H1 (cell line): Measurements from ENCODE around the gene ENOX2. TPM values are rescaled to one million over a fixed set of nuclear protein-coding genes. Genes with fewer than 3 reads are reported as not detected.
"Not testable (repeated sequence)": the region's sequence is repeated elsewhere in the genome, so short reads cannot be mapped to it uniquely, and the experiment has no call there.

ENCODE experiments used
- CTCF ChIA-PET: fragments of 300-600 bp; sonication (Branson Sonifier 250); formaldehyde crosslinking; loops from one replicate; lab custom pipeline; 2021; ENCODE audit not compliant: partially characterized antibody; lab: Charles Lee
- POLR2A ChIA-PET: fragments of 300-600 bp; sonication (Branson Sonifier 250); formaldehyde crosslinking; loops from one replicate; lab custom pipeline; 2021; ENCODE audit warnings: inconsistent platforms; ENCODE audit not compliant: partially characterized antibody; lab: Charles Lee
- DNase-seq, 2 experiments: peaks; one replicate each; pipeline versions ENCODE4 v3.0.0 to v3.0.0-alpha.2; 2010 to 2022; ENCODE audit warnings: low spot score in 2 of 2, low read depth in 1 of 2, mixed read lengths in 1 of 2
- FAIRE-seq: peaks from 2 replicates; lab custom pipeline; 2011; peaks lifted over from hg19 to GRCh38; lab: Jason Lieb, UNC
- H2AFZ ChIP-seq: 2 replicates; pipeline ENCODE4 v1.8.1; 2012; ENCODE audit warnings: low read length, inconsistent platforms
- H2AK5ac ChIP-seq: 2 replicates; pipeline ENCODE4 v1.6.1; 2013; ENCODE audit warnings: low read depth, low read length
- H2BK120ac ChIP-seq: replicated peaks from 2 replicates; pipeline ENCODE3; 2013; ENCODE audit warnings: low read depth, low read length, inconsistent platforms
- H2BK12ac ChIP-seq: 2 replicates; pipeline ENCODE4 v1.6.1; 2013; ENCODE audit warnings: low read depth, low read length
- H2BK15ac ChIP-seq: 2 replicates; pipeline ENCODE4 v1.6.1; 2013; ENCODE audit warnings: low read length
- H2BK20ac ChIP-seq: 2 replicates; pipeline ENCODE4 v1.6.1; 2013; ENCODE audit warnings: low read length
- H2BK5ac ChIP-seq: 2 replicates; pipeline ENCODE4 v1.6.1; 2013; ENCODE audit warnings: low read depth, low read length
- H3K14ac ChIP-seq: 2 replicates; pipeline ENCODE4 v1.6.1; 2013; ENCODE audit warnings: inconsistent platforms; ENCODE audit not compliant: insufficient read length
- H3K18ac ChIP-seq: 2 replicates; pipeline ENCODE4 v1.6.1; 2013; ENCODE audit warnings: low read length; ENCODE audit errors: extremely low read depth
- H3K23ac ChIP-seq: 2 replicates; pipeline ENCODE4 v1.6.1; 2013; ENCODE audit warnings: inconsistent platforms; ENCODE audit not compliant: insufficient read length
- H3K23me2 ChIP-seq: 2 replicates; pipeline ENCODE4 v1.6.1; 2013; ENCODE audit warnings: low read depth, low read length
- H3K27ac ChIP-seq: 2 replicates; pipeline ENCODE4 v1.6.1; 2011; ENCODE audit warnings: low read depth, low read length, inconsistent platforms
- H3K27me3 ChIP-seq, 4 experiments: replicated peaks in 1 of 4; 1 replicate in 1 of 4; 2 replicates in 3 of 4; pipeline versions ENCODE4 v1.6.1 to v1.8.1; 2011 to 2013; ENCODE audit warnings: low read length in 3 of 4, mild to moderate bottlenecking in 3 of 4, inconsistent platforms in 2 of 4, mixed read lengths in 2 of 4, moderate library complexity in 1 of 4; ENCODE audit not compliant: control insufficient read depth in 3 of 4, insufficient read depth in 3 of 4; ENCODE audit errors: extremely low read depth in 1 of 4
- H3K36me3 ChIP-seq, 4 experiments: 2 replicates each; pipeline versions ENCODE4 v1.6.1 to v1.8.1; 2011 to 2013; ENCODE audit warnings: mild to moderate bottlenecking in 4 of 4, low read length in 3 of 4, moderate library complexity in 2 of 4, control low read depth in 1 of 4, inconsistent platforms in 1 of 4; ENCODE audit not compliant: insufficient read depth in 4 of 4, control insufficient read depth in 2 of 4
- H3K4ac ChIP-seq: replicated peaks from 2 replicates; pipeline ENCODE3; 2013; ENCODE audit warnings: low read length, low read depth, mixed read lengths, inconsistent platforms; ENCODE audit not compliant: insufficient read length
- H3K4me1 ChIP-seq, 4 experiments: replicated peaks in 1 of 4; 1 replicate in 1 of 4; 2 replicates in 3 of 4; pipeline versions ENCODE4 v1.6.1 to v1.8.1; 2011 to 2013; ENCODE audit warnings: low read length in 3 of 4, inconsistent platforms in 2 of 4, mixed read lengths in 1 of 4; ENCODE audit not compliant: insufficient read depth in 4 of 4, control insufficient read depth in 3 of 4
- H3K4me2 ChIP-seq, 2 experiments: 2 replicates each; pipeline versions ENCODE4 v1.6.1 to v1.8.1; 2011 to 2013; ENCODE audit warnings: low read depth in 2 of 2, low read length in 2 of 2, control low read depth in 1 of 2, inconsistent platforms in 1 of 2, mild to moderate bottlenecking in 1 of 2; ENCODE audit not compliant: insufficient read depth in 1 of 2
- H3K4me3 ChIP-seq, 4 experiments: fragments of 200-600, 300-600 bp in 1 of 4; sonication (generic), shearing (Covaris generic), sonication (Bioruptor Twin) in 1 of 4; 2 replicates each; pipeline versions ENCODE4 v1.5.1 to v1.8.1; 2011 to 2016; ENCODE audit warnings: low read length in 4 of 4, low read depth in 3 of 4, control low read depth in 2 of 4, inconsistent platforms in 2 of 4, mild to moderate bottlenecking in 2 of 4, mixed read lengths in 1 of 4, moderate library complexity in 1 of 4; ENCODE audit not compliant: insufficient read depth in 2 of 4; ENCODE audit errors: extremely low read depth in 1 of 4
- H3K56ac ChIP-seq: replicated peaks from 2 replicates; pipeline ENCODE3; 2013; ENCODE audit warnings: low read depth, mild to moderate bottlenecking, mixed read lengths, low read length, inconsistent platforms; ENCODE audit not compliant: insufficient read length
- H3K79me1 ChIP-seq: 2 replicates; pipeline ENCODE4 v1.6.1; 2013; ENCODE audit warnings: low read depth, low read length, control low read depth
- H3K79me2 ChIP-seq, 2 experiments: 2 replicates each; pipeline versions ENCODE4 v1.6.1 to v1.8.1; 2012 to 2013; ENCODE audit warnings: low read length in 2 of 2, mild to moderate bottlenecking in 2 of 2, inconsistent platforms in 1 of 2; ENCODE audit not compliant: insufficient read depth in 2 of 2, control insufficient read depth in 1 of 2
- H3K9ac ChIP-seq, 4 experiments: replicated peaks in 1 of 4; 1 replicate in 1 of 4; 2 replicates in 3 of 4; pipeline versions ENCODE4 v1.6.1 to v1.8.1; 2011 to 2013; ENCODE audit warnings: low read depth in 3 of 4, low read length in 3 of 4, control low read depth in 2 of 4, mild to moderate bottlenecking in 2 of 4, moderate library complexity in 2 of 4, inconsistent platforms in 1 of 4; ENCODE audit errors: extremely low read depth in 1 of 4
- H3K9me3 ChIP-seq, 2 experiments: 2 replicates each; pipeline versions ENCODE4 v1.6.1 to v1.8.1; 2012 to 2013; ENCODE audit warnings: mild to moderate bottlenecking in 2 of 2, moderate library complexity in 2 of 2, control low read depth in 1 of 2, inconsistent platforms in 1 of 2, low read depth in 1 of 2, low read length in 1 of 2, mixed read lengths in 1 of 2; ENCODE audit not compliant: insufficient read depth in 2 of 2
- H4K20me1 ChIP-seq, 2 experiments: replicated peaks in 1 of 2; 2 replicates each; pipeline versions ENCODE3 to v1.8.1; 2011 to 2013; ENCODE audit warnings: inconsistent platforms in 2 of 2, low read length in 2 of 2, mild to moderate bottlenecking in 1 of 2; ENCODE audit not compliant: insufficient read depth in 2 of 2, control insufficient read depth in 1 of 2
- H4K5ac ChIP-seq: 2 replicates; pipeline ENCODE4 v1.6.1; 2013; ENCODE audit warnings: low read length, low read depth, mixed read lengths, inconsistent platforms; ENCODE audit not compliant: insufficient read length
- H4K8ac ChIP-seq: 2 replicates; pipeline ENCODE4 v1.8.0; 2013; ENCODE audit warnings: mild to moderate bottlenecking, moderate library complexity, low read length, inconsistent platforms; ENCODE audit not compliant: insufficient read depth; ENCODE audit errors: extremely low read depth
- H4K91ac ChIP-seq: replicated peaks from 2 replicates; pipeline ENCODE3; 2013; ENCODE audit warnings: low read length, mixed read lengths, inconsistent platforms; ENCODE audit not compliant: insufficient read length
- WGBS, 2 experiments: shearing (Covaris generic) in 1 of 2; methylation state at CpG; one replicate each; pipeline versions ENCODE4 v1.1.6 to v1.1.7; 2013 to 2015; ENCODE audit warnings: low lambda C conversion rate in 2 of 2, mixed read lengths in 2 of 2, inconsistent platforms in 1 of 2, low coverage in 1 of 2, missing lambda C conversion rate in 1 of 2; ENCODE audit not compliant: insufficient replicate concordance in 2 of 2, insufficient coverage in 1 of 2, insufficient read length in 1 of 2; ENCODE audit errors: extremely low coverage in 1 of 2, missing lambda C conversion rate in 1 of 2; 5-methylcytosine and 5-hydroxymethylcytosine counted together
- polyA plus RNA-seq, 7 experiments: library from polyadenylated mRNA; depleted of rRNA in 3 of 7; stranded (reverse) in 5 of 7; unstranded in 2 of 7; fragments of >200 nt in 5 of 7; fragments of 200-250 nt in 2 of 7; gene quantifications; 1 replicate in 5 of 7; 2 replicates in 1 of 7; 4 replicates in 1 of 7; pipeline versions ENCODE4 v1.2.1 to v1.2.3, GENCODE V29; 2011 to 2013; ENCODE audit warnings: missing spikeins in 2 of 7, mixed read lengths in 2 of 7
- total RNA-seq: library from RNA; stranded (reverse); fragmentation: NEBNext Ultra II Directional; extraction: Animal tissue kit (Norgen Biotek cat#: 25700); gene quantifications from 2 replicates; pipeline ENCODE4 v1.2.1, GENCODE V29; 2021

ENOX2 gene
- total and polyA plus RNA-seq, 2 of the 8 experiments (the other 6 are each of a cell fraction or from before 2014, with no cell fraction given), result 4.5 to 12.3 TPM

GRCh38 chrX:130819367-130819766 is 83.6 kb downstream of the ENOX2 start:
- H3K56ac ChIP-seq, H2BK120ac ChIP-seq, H3K4me1 ChIP-seq, H3K23me2 ChIP-seq, H4K20me1 ChIP-seq, H3K4ac ChIP-seq, CTCF ChIA-PET, POLR2A ChIA-PET, H3K79me2 ChIP-seq, H2BK15ac ChIP-seq, H4K8ac ChIP-seq, H3K4me3 ChIP-seq, H3K36me3 ChIP-seq, H3K79me1 ChIP-seq, DNase-seq, H2BK5ac ChIP-seq, FAIRE-seq, H2BK20ac ChIP-seq, H2BK12ac ChIP-seq, H3K23ac ChIP-seq, H4K5ac ChIP-seq, H3K14ac ChIP-seq, H3K9me3 ChIP-seq, H3K18ac ChIP-seq, H3K27me3 ChIP-seq, H2AK5ac ChIP-seq, H2AFZ ChIP-seq, H3K27ac ChIP-seq, H4K91ac ChIP-seq, H3K9ac ChIP-seq, H3K4me2 ChIP-seq: not testable (repeated sequence)
- WGBS, 2 experiments, result 96% methylated on average over 3 of the region's 4 CpGs; no CpG with 5 or more reads in 1 of the 2 experiments

- H3K23ac ChIP-seq, H4K8ac ChIP-seq, H2AK5ac ChIP-seq, H2BK120ac ChIP-seq, H2BK12ac ChIP-seq, H3K4me1 ChIP-seq, H2AFZ ChIP-seq, H3K9ac ChIP-seq, H3K4me2 ChIP-seq, DNase-seq, H4K5ac ChIP-seq, H2BK20ac ChIP-seq, H3K56ac ChIP-seq, H3K23me2 ChIP-seq, H3K27ac ChIP-seq, H3K27me3 ChIP-seq, H3K4me3 ChIP-seq, H3K9me3 ChIP-seq, H3K18ac ChIP-seq, H3K14ac ChIP-seq, H2BK15ac ChIP-seq, H3K79me1 ChIP-seq, H4K20me1 ChIP-seq, POLR2A ChIA-PET, H3K36me3 ChIP-seq, H3K79me2 ChIP-seq, H3K4ac ChIP-seq, FAIRE-seq, H4K91ac ChIP-seq, H2BK5ac ChIP-seq: not testable (repeated sequence)
- CTCF ChIA-PET, result interaction anchor here (0.8 to 1.2 kb wide), 3 partner anchors 10 to 131 kb away, joined by 3 read pairs; no protein-coding TSS in a partner anchor
- 75% methylated on average over 5 of the region's 5 CpGs; no CpG with 5 or more reads in 1 of the 2 experiments for WGBS, 2 experiments
Observed at GRCh38 chrX:130813932-130814331, 89.1 kb downstream of the ENOX2 start.
